Activated naive CD4-positive, alpha-beta T cell treated with Interleukin-2 at 50 U/mL for 16 hours (primary cell): ENCODE results near the gene SRRM1.
"Not testable (repeated sequence)": the region's sequence is repeated elsewhere in the genome, so short reads cannot be mapped to it uniquely, and the experiment has no call there.

Source experiments
- DNase-seq: peaks from one replicate; pipeline ENCODE4 v3.0.0-alpha.2; 2020

Gene SRRM1

DNA sequence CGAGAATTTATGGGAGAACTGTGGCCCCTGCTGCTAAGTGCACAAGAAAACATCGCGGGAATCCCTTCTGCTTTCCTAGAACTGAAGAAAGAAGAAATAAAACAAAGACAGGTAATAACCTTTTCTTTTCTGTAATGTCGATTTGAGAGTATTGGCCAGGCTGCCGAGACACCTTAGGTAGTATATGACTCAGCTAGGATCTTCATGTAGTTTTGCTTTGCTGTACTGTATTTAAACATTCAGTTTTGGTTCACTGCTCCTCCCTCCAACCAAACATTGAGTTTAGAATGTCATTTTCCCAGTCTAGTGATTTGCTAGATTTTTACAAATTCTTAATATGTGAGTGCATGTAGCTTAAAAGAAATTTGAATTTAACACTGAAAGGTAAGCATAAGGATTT lies 5.8 kb downstream of the SRRM1 start:
- DNase-seq = no peak

DNA sequence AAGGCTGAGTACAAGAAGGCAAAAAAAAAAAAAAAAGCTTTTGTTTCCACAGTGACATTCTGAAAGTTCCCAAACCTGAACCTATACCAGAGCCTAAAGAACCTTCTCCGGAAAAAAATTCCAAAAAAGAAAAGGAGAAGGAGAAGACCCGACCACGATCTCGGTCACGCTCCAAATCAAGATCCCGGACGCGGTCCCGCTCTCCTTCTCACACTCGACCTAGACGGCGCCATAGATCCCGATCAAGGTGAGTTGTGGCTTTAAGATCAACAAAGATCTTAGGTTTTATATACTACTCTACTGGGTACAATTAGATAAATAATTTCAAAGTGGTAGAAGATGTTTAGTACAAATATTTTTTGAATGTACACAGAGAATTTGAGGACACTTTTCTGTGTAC lies 9.3 kb downstream of the SRRM1 start:
- no peak for DNase-seq

- DNase-seq = no peak
These were observed 10.9 kb downstream of the SRRM1 start for GRCh38 chr1:24654010-24654409.

- no peak for DNase-seq
These were observed 12.9 kb downstream of the SRRM1 start for GRCh38 chr1:24656046-24656445.

DNA sequence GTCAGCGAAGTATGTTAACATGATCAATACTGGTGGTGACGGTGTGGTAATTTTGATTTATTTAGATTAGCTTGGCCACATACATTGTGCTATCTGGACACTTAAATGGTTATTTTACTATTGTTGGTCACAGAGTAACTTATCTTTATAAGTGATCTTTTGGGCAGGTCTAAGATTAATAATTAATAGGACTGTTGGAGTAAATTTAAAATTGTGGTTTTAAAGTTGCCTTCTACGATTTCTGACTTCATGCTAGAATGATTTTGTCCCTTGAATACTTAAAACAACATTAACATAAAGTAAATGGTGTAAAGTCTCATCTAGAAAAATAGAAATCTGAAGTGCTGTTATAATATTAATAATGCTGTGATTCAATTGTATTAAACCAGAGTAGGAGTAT lies 14.7 kb downstream of the SRRM1 start:
- DNase-seq = no peak

DNA sequence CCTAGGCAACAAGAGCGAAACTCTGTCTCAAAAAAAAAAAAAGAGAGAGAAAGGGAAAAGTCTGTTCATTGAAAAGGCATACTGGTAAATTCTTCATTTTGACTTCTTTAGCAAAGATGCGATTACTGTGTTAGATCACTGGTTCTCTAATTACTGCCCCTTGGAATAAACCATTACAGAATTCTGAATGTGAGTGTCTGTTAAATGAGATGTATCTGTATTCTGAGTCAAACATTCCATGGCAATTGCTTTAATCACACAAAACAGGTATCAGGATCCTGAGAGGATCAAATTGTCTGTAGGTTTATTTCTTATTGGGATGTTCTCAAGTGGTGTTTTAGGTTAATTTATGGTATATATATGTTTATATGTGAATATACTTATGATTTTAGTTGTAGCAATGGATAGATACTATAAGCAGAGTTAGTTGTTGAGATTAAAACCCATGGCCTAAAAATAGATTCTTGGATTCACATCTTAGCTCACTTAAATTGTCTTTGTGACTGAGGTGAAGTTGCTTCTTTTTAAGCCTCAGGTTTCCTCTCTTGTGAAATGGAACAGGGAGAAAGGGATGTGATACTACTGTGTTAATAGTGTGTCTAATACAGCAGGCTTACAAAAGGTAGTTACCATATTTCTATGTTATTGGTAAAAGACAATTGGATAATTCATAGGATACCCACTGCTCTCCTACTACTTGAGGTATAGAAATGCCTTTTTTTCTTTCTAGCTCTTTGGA lies 16.2 kb downstream of the SRRM1 start:
- no peak for DNase-seq

DNA sequence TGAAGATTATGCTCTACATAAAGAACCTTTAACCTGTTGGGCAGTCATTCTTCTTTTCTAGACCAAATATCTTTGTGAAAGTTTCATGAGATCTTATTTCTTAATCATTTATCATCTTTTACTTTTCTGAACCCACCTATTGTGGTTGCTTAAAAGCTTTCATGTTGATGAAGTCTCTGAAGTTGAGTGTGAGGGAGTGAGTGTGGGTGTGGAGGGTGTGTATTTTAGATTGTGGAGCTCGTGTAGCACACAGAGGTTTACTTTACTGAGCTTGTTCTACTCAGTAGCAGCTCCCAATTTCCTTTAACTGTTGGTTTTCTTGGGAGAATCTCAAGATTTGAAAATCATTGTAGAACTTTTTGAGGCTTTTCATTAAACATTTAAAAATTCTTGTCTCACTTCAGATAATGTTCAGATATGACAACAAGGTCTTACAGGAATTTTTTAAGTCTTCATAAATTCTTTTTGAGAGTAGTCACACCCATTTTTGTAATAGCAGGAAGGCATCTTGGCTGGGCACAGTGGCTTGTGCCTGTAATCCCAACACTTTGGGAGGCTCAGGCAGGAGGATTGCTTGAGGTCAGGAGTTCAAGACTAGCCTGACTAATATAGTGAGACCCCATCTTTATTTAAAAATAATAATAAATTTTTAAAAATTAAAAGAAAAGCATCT lies 17.0 kb downstream of the SRRM1 start:
- no peak for DNase-seq

- DNase-seq = no peak
These were observed 21.5 kb downstream of the SRRM1 start for GRCh38 chr1:24664507-24665033.

DNA sequence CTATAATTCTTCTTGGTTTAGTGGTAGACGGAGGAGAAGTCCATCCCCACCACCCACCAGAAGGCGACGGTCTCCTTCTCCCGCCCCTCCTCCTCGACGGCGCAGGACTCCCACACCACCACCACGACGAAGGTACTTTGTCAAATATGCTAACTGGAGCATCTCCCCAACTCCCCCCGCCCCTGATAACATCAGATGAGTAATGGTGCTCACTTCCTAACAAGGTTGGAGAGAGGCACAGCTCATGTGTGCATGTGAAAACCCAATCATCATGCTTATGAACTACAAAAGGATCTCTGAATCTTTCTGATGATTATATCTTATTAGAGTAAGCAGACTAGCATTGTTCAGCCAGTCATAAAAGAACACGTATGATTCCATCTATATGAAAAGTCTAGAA lies 23.7 kb downstream of the SRRM1 start:
- no peak for DNase-seq

- not testable (repeated sequence) for DNase-seq
These were observed 28.3 kb downstream of the SRRM1 start for GRCh38 chr1:24671372-24671771.

GRCh38 chr1:24672686-24673085 lies 29.6 kb downstream of the SRRM1 start:
- DNase-seq = not testable (repeated sequence)

- no peak for DNase-seq
These were observed 30.2 kb downstream of the SRRM1 start for GRCh38 chr1:24673341-24673740.

- DNase-seq = not testable (repeated sequence)
These were observed 35.3 kb downstream of the SRRM1 start for GRCh38 chr1:24678421-24678820.

- no peak for DNase-seq
These were observed 36.6 kb downstream of the SRRM1 start for GRCh38 chr1:24679725-24680124.

- no peak for DNase-seq
These were observed 40.6 kb downstream of the SRRM1 start for GRCh38 chr1:24683713-24684162.

DNA sequence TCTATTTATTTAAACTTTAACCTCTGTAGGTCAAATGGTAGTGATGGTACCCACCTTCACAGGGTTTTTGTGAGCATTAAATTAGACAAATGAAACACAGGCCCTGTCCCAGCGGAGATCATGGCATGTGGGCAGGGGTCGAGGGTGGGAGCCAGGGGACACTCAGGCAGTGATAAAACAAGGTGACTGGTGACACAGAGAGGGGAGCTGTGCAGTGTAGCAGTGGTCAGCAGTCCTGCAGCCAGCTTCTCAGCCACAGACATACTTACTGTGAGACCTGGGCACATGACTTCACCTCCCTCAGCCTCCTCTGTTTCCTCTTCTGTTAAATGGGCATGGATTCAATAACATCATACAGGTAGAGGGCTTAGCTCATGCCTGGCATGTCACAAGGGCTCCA lies 44.9 kb downstream of the SRRM1 start:
- DNase-seq = no peak

- peak; percentile 60 for DNase-seq
These were observed 45.6 kb downstream of the SRRM1 start for GRCh38 chr1:24688621-24689195.

- no peak for DNase-seq
These were observed 47.9 kb downstream of the SRRM1 start for GRCh38 chr1:24691051-24691450.

- no peak for DNase-seq
These were observed 49.4 kb downstream of the SRRM1 start for GRCh38 chr1:24692351-24692980.

- DNase-seq = no peak
These were observed 50.8 kb downstream of the SRRM1 start for GRCh38 chr1:24693827-24694379.

GRCh38 chr1:24694380-24694843 lies 51.3 kb downstream of the SRRM1 start:
- DNase-seq = no peak

DNA sequence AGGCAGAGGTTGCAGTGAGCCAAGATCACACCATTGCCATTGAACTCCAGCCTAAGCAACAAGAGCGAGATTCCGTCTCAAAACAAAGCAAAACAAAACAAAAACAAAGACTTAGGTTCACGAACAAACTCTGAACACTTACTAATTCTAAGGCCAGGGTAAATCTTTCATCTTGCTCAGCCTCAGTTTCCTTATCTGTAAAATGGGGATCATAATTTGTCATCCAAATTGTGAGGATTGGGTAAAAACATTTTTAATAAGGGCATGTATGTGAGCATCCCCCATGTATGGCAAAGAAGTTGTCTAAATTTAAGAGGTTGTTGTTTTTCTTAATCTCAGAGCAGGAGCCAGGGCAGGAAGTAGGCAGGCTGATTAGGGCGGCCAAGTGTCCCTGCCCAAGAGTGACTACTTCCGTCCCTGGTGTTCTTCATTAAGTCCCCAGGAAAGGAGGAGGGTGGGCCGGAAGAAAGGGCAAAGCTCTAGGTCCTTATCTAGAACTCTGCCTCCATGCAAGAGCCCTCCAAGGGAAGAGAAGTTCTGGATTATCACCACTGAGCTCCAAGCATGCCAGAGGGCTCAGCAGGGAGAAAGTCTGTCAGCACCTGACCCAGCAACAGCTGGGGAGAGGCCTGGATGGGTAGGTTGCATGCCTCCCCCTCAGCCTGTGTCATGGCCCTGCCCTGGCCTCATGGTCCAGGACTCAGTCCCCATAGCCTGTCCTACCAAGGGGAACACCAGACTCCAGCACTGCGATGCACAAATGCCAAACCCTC lies 52.3 kb downstream of the SRRM1 start:
- no peak for DNase-seq
